Measurements from ENCODE around the gene TMEM82.

DNA sequence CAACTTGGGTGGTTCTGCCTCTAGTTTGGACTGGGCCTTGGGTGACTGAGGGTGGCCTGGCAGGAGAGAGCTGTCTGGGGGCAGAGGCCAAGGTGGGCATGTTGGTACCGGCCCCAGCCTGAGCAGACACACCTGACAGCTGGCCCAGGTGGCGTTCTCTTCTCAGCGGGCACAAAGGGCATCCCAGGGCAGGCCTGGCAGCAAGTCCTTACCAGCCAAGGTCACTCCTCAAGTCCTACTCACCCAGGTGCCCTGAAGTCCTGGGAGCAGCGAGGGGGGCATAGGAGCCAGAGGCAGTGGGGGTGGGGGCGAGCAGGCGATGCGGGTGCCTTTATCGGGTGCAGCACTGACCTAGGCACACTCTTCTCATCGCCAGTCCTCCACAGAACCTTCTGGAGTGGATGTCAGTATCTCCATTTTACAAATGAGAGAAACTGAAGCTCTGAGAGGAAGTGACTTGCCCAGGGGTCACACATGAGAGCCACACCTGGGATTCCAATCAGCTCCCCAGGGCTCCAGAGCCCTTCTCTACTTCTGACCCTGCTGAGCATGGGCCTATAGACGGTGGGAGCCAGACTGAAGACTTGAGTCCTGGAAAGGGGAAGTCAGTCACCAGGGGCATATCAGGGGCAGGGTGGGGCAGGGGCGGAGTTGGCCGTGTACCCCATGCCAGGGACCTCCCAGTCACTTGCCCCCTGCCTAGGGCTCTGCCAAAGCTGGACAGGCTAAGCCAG, 6.8 kb upstream of the TMEM82 start:
- TF ChIP-seq CTCF (conservative IDR thresholded peaks at IDR 0.05; ENCODE audit: low read depth in 2 of 2) (no peak), EZH2 (IDR thresholded peaks at IDR 0.05; ENCODE audit: low read depth, unreplicated experiment) (no peak)
- TF ChIP-seq, protein P1, sequence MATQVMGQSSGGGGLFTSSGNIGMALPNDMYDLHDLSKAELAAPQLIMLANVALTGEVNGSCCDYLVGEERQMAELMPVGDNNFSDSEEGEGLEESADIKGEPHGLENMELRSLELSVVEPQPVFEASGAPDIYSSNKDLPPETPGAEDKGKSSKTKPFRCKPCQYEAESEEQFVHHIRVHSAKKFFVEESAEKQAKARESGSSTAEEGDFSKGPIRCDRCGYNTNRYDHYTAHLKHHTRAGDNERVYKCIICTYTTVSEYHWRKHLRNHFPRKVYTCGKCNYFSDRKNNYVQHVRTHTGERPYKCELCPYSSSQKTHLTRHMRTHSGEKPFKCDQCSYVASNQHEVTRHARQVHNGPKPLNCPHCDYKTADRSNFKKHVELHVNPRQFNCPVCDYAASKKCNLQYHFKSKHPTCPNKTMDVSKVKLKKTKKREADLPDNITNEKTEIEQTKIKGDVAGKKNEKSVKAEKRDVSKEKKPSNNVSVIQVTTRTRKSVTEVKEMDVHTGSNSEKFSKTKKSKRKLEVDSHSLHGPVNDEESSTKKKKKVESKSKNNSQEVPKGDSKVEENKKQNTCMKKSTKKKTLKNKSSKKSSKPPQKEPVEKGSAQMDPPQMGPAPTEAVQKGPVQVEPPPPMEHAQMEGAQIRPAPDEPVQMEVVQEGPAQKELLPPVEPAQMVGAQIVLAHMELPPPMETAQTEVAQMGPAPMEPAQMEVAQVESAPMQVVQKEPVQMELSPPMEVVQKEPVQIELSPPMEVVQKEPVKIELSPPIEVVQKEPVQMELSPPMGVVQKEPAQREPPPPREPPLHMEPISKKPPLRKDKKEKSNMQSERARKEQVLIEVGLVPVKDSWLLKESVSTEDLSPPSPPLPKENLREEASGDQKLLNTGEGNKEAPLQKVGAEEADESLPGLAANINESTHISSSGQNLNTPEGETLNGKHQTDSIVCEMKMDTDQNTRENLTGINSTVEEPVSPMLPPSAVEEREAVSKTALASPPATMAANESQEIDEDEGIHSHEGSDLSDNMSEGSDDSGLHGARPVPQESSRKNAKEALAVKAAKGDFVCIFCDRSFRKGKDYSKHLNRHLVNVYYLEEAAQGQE (IDR thresholded peaks at IDR 0.05; ENCODE audit: unreplicated experiment): no peak

Data from GM23338 (cell line).